OCI-LY1 (cell line): ENCODE results near the gene NEURL2.

Experiments
- H2AFZ ChIP-seq: fragments of 200-600 bp; sonication (generic), shearing (Covaris generic); 2 replicates; pipeline ENCODE4 v1.6.0; 2014; ENCODE audit warnings: antibody characterized with exemption, mild to moderate bottlenecking, low read length
- H3F3A ChIP-seq: fragments of 200-600 bp; sonication (generic), shearing (Covaris generic); 2 replicates; pipeline ENCODE4 v1.6.0; 2014; ENCODE audit warnings: mild to moderate bottlenecking, antibody characterized with exemption, low read length, moderate library complexity; ENCODE audit not compliant: insufficient read depth
- H3K27ac ChIP-seq: fragments of 200-600 bp; sonication (generic); 2 replicates; pipeline ENCODE4 v1.5.1; 2014; ENCODE audit warnings: low read length, mixed run types, mild to moderate bottlenecking, low read depth; ENCODE audit not compliant: poor library complexity, severe bottlenecking
- H3K27me3 ChIP-seq: fragments of 200-600 bp; sonication (generic); 2 replicates; pipeline ENCODE4 v1.6.0; 2014; ENCODE audit warnings: antibody characterized with exemption, mild to moderate bottlenecking, low read length, moderate library complexity; ENCODE audit not compliant: insufficient read depth
- H3K36me3 ChIP-seq: fragments of 200-600 bp; sonication (generic); 2 replicates; pipeline ENCODE4 v1.6.1; 2014; ENCODE audit warnings: mild to moderate bottlenecking, antibody characterized with exemption, low read length, moderate library complexity, mixed read lengths; ENCODE audit not compliant: insufficient read depth
- H3K4me1 ChIP-seq: fragments of 200-600 bp; sonication (generic); 2 replicates; pipeline ENCODE4 v1.5.1; 2014; ENCODE audit warnings: mild to moderate bottlenecking, low read length, moderate library complexity; ENCODE audit not compliant: insufficient read depth, severe bottlenecking
- H3K4me2 ChIP-seq: fragments of 200-600 bp; sonication (generic), shearing (Covaris generic); 2 replicates; pipeline ENCODE4 v1.6.1; 2014; ENCODE audit warnings: low read length
- H3K4me3 ChIP-seq: fragments of 200-600 bp; sonication (generic); 2 replicates; pipeline ENCODE4 v1.5.1; 2014; ENCODE audit warnings: low read length, low read depth, mild to moderate bottlenecking, mixed read lengths; ENCODE audit not compliant: poor library complexity, severe bottlenecking
- H3K79me2 ChIP-seq: fragments of 200-600 bp; shearing (Covaris generic); 2 replicates; pipeline ENCODE4 v1.6.1; 2016; ENCODE audit warnings: mixed run types, low read length, mixed read lengths; ENCODE audit not compliant: insufficient read depth
- H3K9ac ChIP-seq: fragments of 200-600 bp; sonication (generic), shearing (Covaris generic); 2 replicates; pipeline ENCODE4 v1.6.1; 2014; ENCODE audit warnings: mild to moderate bottlenecking, low read length, mixed read lengths
- H3K9me2 ChIP-seq: fragments of 200-600 bp; sonication (generic), shearing (Covaris generic); 2 replicates; pipeline ENCODE4 v1.6.1; 2014; ENCODE audit warnings: low read depth, mild to moderate bottlenecking, low read length, mixed read lengths
- H3K9me3 ChIP-seq: fragments of 200-600 bp; shearing (Covaris generic); 2 replicates; pipeline ENCODE4 v1.6.1; 2014; ENCODE audit warnings: low read length, mixed read lengths
- H4K20me1 ChIP-seq: fragments of 200-600 bp; sonication (generic), shearing (Covaris generic); 2 replicates; pipeline ENCODE4 v1.6.0; 2016; ENCODE audit warnings: mild to moderate bottlenecking, low read length; ENCODE audit not compliant: insufficient read depth
- CTCF ChIP-seq: fragments of 200-600 bp; sonication (generic), shearing (Covaris generic); IDR thresholded peaks from 2 replicates; pipeline ENCODE4 v1.5.1; 2017; ENCODE audit warnings: mild to moderate bottlenecking, antibody characterized with exemption, low read length, moderate library complexity, mixed read lengths
- EZH2 ChIP-seq: fragments of 200-600 bp; sonication (generic), shearing (Covaris generic); IDR thresholded peaks from 2 replicates; pipeline ENCODE4 v1.8.0; 2017; ENCODE audit warnings: borderline replicate concordance, mixed run types, mild to moderate bottlenecking, antibody characterized with exemption, low read length, moderate library complexity, mixed read lengths

The NEURL2 gene

GRCh38 chr20:45924391-45925261 lies 33.6 kb upstream of the NEURL2 start:
- Histone ChIP-seq H2AFZ (no peak overlapping the region), H3K79me2 (no peaks in the 10 kb centered on the region), H3K9me2 (no peaks in the 10 kb centered on the region), H3K4me2 (no peak overlapping the region), H3K27me3 (0 out of 2 replicates have a peak, but pooled peaks cover 3% of the 10 kb centered on the region), H3K4me3 (no peak overlapping the region), H3K4me1 (no peaks in the 10 kb centered on the region), H3K27ac (no peak overlapping the region), H3F3A (no peaks in the 10 kb centered on the region), H3K36me3 (no peaks in the 10 kb centered on the region), H4K20me1 (no peaks in the 10 kb centered on the region), H3K9me3 (no peaks in the 10 kb centered on the region), H3K9ac (no peak overlapping the region)
- TF ChIP-seq EZH2 (no peak), CTCF (no peak)

GRCh38 chr20:45921337-45922189 lies 30.6 kb upstream of the NEURL2 start:
- H3K27ac ChIP-seq, result no peak overlapping the region
- H2AFZ ChIP-seq, result no peak overlapping the region
- no peaks in the 10 kb centered on the region for H3K4me1 ChIP-seq
- H3K9me3 ChIP-seq, result no peaks in the 10 kb centered on the region
- H3K9ac ChIP-seq, result no peak overlapping the region
- no peaks in the 10 kb centered on the region for H3F3A ChIP-seq
- no peaks in the 10 kb centered on the region for H3K9me2 ChIP-seq
- no peak overlapping the region for H3K4me3 ChIP-seq
- TF ChIP-seq CTCF (no peak), EZH2 (no peak)
- H3K79me2 ChIP-seq, result no peaks in the 10 kb centered on the region
- H3K4me2 ChIP-seq, result no peak overlapping the region
- no peaks in the 10 kb centered on the region for H4K20me1 ChIP-seq
- H3K36me3 ChIP-seq, result no peaks in the 10 kb centered on the region
- H3K27me3 ChIP-seq, result 0 out of 2 replicates have a peak, but pooled peaks cover 3% of the 10 kb centered on the region

- H3K4me2 ChIP-seq, result no peak overlapping the region
- no peaks in the 10 kb centered on the region for H3K79me2 ChIP-seq
- H3K9me2 ChIP-seq, result no peaks in the 10 kb centered on the region
- TF ChIP-seq CTCF, result no peak
- TF ChIP-seq EZH2, result no peak
- no peaks in the 10 kb centered on the region for H3K36me3 ChIP-seq
- H2AFZ ChIP-seq, result no peak overlapping the region
- H3K4me3 ChIP-seq, result no peak overlapping the region
- no peak overlapping the region for H3K27ac ChIP-seq
- H3K9me3 ChIP-seq, result no peaks in the 10 kb centered on the region
- H3F3A ChIP-seq, result no peaks in the 10 kb centered on the region
- peaks cover 10% of the 10 kb centered on the region; the same call in 1 of the 2 replicates for H3K27me3 ChIP-seq
- H4K20me1 ChIP-seq, result no peaks in the 10 kb centered on the region
- H3K4me1 ChIP-seq, result no peaks in the 10 kb centered on the region
- H3K9ac ChIP-seq, result no peak overlapping the region
Observed at GRCh38 chr20:45920462-45921336, 29.7 kb upstream of the NEURL2 start.
